Subcutaneous abdominal adipose tissue (tissue), 5 donors: ENCODE results near the gene NPFF.

Experiments
- H3K27ac ChIP-seq: one replicate; pipeline ENCODE4 v1.7.0; 2013; ENCODE audit warnings: low read depth, mild to moderate bottlenecking, inconsistent platforms, low read length, moderate library complexity
- H3K27me3 ChIP-seq, 5 donors: one replicate each; pipeline ENCODE4 v1.7.0; 2013; ENCODE audit warnings: low read length in 5 of 5, inconsistent platforms in 1 of 5; ENCODE audit not compliant: control insufficient read depth in 5 of 5, insufficient read depth in 4 of 5
- H3K36me3 ChIP-seq, 5 donors: one replicate each; pipeline ENCODE4 v1.7.0; 2013; ENCODE audit warnings: low read length in 5 of 5; ENCODE audit not compliant: control insufficient read depth in 5 of 5, insufficient read depth in 5 of 5
- H3K4me1 ChIP-seq, 5 donors: one replicate each; pipeline ENCODE4 v1.7.0; 2013; ENCODE audit warnings: low read length in 5 of 5, mild to moderate bottlenecking in 3 of 5, moderate library complexity in 1 of 5; ENCODE audit not compliant: control insufficient read depth in 5 of 5, insufficient read depth in 5 of 5
- H3K4me3 ChIP-seq, 5 donors: one replicate each; pipeline ENCODE4 v1.7.0; 2013; ENCODE audit warnings: low read length in 5 of 5, low read depth in 1 of 5
- H3K9ac ChIP-seq, 5 donors: one replicate each; pipeline ENCODE4 v1.7.0; 2013; ENCODE audit warnings: low read length in 5 of 5, mild to moderate bottlenecking in 4 of 5, moderate library complexity in 3 of 5
- H3K9me3 ChIP-seq, 5 donors: one replicate each; pipeline ENCODE4 v1.7.0; 2013; ENCODE audit warnings: low read length in 5 of 5; ENCODE audit not compliant: control insufficient read depth in 5 of 5
- donor health status: healthy.
- donor health status: healthy.
- donor health status: healthy.
- donor health status: healthy.
- donor health status: healthy.

NPFF gene

GRCh38 chr12:53515291-53515680, 8.0 kb upstream of the NPFF start:
- Histone ChIP-seq H3K4me1 (peaks cover 0 to 12% (median 9%) of the 10 kb centered on the region in 5 donors), H3K27me3 (no peaks in the 10 kb centered on the region), H3K36me3 (peaks cover 33 to 90% (median 88%) of the 10 kb centered on the region in 5 donors), H3K9ac (no peak overlapping the region), H3K27ac (no peak overlapping the region), H3K9me3 (no peaks in the 10 kb centered on the region), H3K4me3 (no peak overlapping the region)

GRCh38 chr12:53514628-53515290, 7.5 kb upstream of the NPFF start:
- H3K27me3 ChIP-seq, result no peaks in the 10 kb centered on the region

GRCh38 chr12:53513712-53514410, 6.6 kb upstream of the NPFF start:
- Histone ChIP-seq H3K36me3 (peaks cover 30 to 78% (median 76%) of the 10 kb centered on the region in 5 donors), H3K9me3 (no peaks in the 10 kb centered on the region), H3K4me3 (no peak overlapping the region), H3K4me1 (peaks cover 0 to 16% (median 11%) of the 10 kb centered on the region in 5 donors), H3K27ac (no peak overlapping the region), H3K9ac (no peak overlapping the region), H3K27me3 (no peaks in the 10 kb centered on the region)

More at GRCh38 chr12:53514628-53515290, 7.5 kb upstream of the NPFF start:
- H3K9me3 ChIP-seq, result no peaks in the 10 kb centered on the region
- no peak overlapping the region for H3K4me3 ChIP-seq
- H3K9ac ChIP-seq, result no peak overlapping the region
- peaks cover 0 to 12% (median 9%) of the 10 kb centered on the region in 5 donors for H3K4me1 ChIP-seq
- H3K36me3 ChIP-seq, result peaks cover 33 to 87% (median 85%) of the 10 kb centered on the region in 5 donors
- H3K27ac ChIP-seq, result no peak overlapping the region

- Histone ChIP-seq H3K27me3 (no peaks in the 10 kb centered on the region), H3K9ac (no peak overlapping the region), H3K4me1 (peaks cover 0 to 17% (median 11%) of the 10 kb centered on the region in 5 donors), H3K9me3 (no peaks in the 10 kb centered on the region), H3K27ac (no peak overlapping the region), H3K36me3 (peaks cover 20 to 77% (median 71%) of the 10 kb centered on the region in 5 donors), H3K4me3 (no peak overlapping the region)
Measured at GRCh38 chr12:53510181-53510812, 3.0 kb upstream of the NPFF start.

GRCh38 chr12:53508534-53509170, 1.4 kb upstream of the NPFF start:
- Histone ChIP-seq H3K9me3 (no peaks in the 10 kb centered on the region), H3K4me1 (peaks cover 0 to 23% (median 17%) of the 10 kb centered on the region in 5 donors), H3K27me3 (no peaks in the 10 kb centered on the region), H3K36me3 (peaks cover 8 to 77% (median 69%) of the 10 kb centered on the region in 5 donors), H3K27ac (no peak overlapping the region), H3K4me3 (no peak overlapping the region), H3K9ac (peak overlapping the region in 1 of 5 donors; percentile 38)

- Histone ChIP-seq H3K9ac (no peak overlapping the region), H3K9me3 (no peaks in the 10 kb centered on the region), H3K4me3 (no peak overlapping the region), H3K36me3 (peaks cover 4 to 70% (median 60%) of the 10 kb centered on the region in 5 donors), H3K27ac (no peak overlapping the region), H3K4me1 (peaks cover 2 to 30% (median 27%) of the 10 kb centered on the region in 5 donors), H3K27me3 (no peaks in the 10 kb centered on the region)
Measured at GRCh38 chr12:53507603-53507885, 260 bp upstream of the NPFF start.

GRCh38 chr12:53506450-53506785, 866 bp downstream of the NPFF start:
- H3K36me3 ChIP-seq, result peaks cover 0 to 58% (median 49%) of the 10 kb centered on the region in 5 donors

GRCh38 chr12:53505555-53506449, 1.5 kb downstream of the NPFF start:
- no peak overlapping the region for H3K4me3 ChIP-seq
- peaks cover 8 to 44% (median 39%) of the 10 kb centered on the region in 5 donors for H3K4me1 ChIP-seq
- H3K36me3 ChIP-seq, result peaks cover 0 to 53% (median 44%) of the 10 kb centered on the region in 5 donors
- H3K27ac ChIP-seq, result peak overlapping the region; percentile 29
- H3K27me3 ChIP-seq, result no peaks in the 10 kb centered on the region
- H3K9me3 ChIP-seq, result no peaks in the 10 kb centered on the region
- H3K9ac ChIP-seq, result peak overlapping the region in 2 of 5 donors; percentile 56 to 71

More at GRCh38 chr12:53506450-53506785, 866 bp downstream of the NPFF start:
- no peak overlapping the region for H3K4me3 ChIP-seq
- no peaks in the 10 kb centered on the region for H3K27me3 ChIP-seq
- H3K9ac ChIP-seq, result no peak overlapping the region
- peak overlapping the region; percentile 29 for H3K27ac ChIP-seq
- H3K9me3 ChIP-seq, result no peaks in the 10 kb centered on the region
- H3K4me1 ChIP-seq, result peaks cover 8 to 41% (median 38%) of the 10 kb centered on the region in 5 donors

- H3K9me3 ChIP-seq, result no peaks in the 10 kb centered on the region
- H3K27me3 ChIP-seq, result no peaks in the 10 kb centered on the region
- peaks cover 9 to 47% (median 44%) of the 10 kb centered on the region in 5 donors for H3K4me1 ChIP-seq
- H3K36me3 ChIP-seq, result peaks cover 0 to 46% (median 38%) of the 10 kb centered on the region in 5 donors
- H3K4me3 ChIP-seq, result no peak overlapping the region
- H3K27ac ChIP-seq, result peak overlapping the region; percentile 29
- H3K9ac ChIP-seq, result peak overlapping the region in 2 of 5 donors; percentile 56 to 71
Measured at GRCh38 chr12:53505086-53505485, 2.2 kb downstream of the NPFF start.
